Stimulated activated CD4-positive, alpha-beta T cell treated with anti-CD3 and anti-CD28 coated beads, Interleukin-4, amount 100 ng/mL, for 1 hour (primary cell): ENCODE measurements around the gene TFG.

Source experiments
- DNase-seq: peaks from one replicate; pipeline ENCODE4 v3.0.0-alpha.2; 2020

The TFG gene

DNA sequence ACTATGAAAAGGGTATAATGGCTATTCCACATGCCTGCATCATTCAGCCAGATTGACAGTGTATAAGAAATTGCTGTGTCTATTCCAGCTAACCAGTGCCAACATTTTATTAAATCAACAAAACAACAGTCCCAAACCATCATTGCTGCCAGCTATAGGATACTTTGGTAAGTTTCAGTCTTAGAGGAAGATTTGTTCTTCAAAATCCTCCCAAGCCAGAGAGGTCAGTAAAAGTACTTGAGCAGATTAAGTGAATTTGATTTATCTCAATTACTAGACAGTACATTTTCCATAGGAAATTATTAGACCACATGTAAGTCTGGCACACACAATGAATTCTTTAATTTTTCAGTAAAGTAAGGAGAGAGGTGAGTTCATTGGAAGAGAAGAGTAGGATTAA lies 50.7 kb downstream of the TFG start:
- no peak for DNase-seq

DNA sequence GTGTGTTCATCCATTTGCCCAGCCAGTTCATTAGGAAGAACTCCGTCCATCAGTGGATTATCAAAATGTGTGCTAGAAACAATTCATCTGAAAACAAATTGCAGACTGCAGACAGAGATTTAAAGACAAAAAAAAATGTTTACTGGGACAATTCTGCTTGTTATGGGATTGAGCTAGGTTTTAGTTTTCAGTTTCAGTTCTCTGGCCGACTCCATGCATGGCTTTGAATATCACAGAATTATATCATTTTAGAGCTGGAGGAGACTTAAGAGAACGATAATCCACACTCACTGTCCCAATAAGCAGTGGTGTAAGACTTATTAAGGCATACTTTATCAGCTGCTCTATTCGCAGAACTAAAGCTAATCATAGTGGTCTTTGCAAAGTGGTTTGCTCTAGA lies 51.1 kb downstream of the TFG start:
- DNase-seq, result no peak

DNA sequence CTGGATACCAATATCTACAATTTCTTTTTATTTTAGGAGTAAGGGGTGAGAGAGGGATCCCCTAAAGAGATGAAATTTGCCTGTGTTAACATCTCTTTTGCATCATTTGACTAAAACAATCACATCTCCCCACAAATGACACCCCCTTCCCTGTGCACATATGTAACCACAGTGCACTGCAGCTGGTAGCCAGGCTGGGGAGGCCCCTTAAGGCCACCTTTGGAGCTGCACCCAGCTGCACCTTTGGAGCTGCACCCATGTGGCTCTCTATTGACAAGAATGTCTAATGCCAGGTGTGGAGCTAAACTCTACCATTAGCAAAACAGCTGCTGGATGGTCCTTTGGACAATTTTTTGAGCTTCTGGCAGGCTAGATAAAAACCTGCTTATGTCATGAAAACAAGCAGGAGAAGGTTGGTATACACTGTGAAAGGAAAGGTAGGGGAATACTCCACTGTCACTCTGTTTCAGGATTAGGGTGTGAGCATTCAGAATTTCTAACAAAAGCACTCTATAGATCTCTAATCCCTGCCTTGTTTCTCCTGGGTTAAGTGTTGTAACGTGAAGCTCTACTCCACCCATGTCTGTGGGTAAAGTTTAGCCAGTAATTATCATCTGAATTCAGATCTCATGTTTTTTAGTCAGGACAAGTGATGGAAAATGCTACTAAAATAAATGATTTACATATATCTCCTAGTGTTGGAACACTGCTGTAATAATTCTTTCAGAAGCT lies 52.1 kb downstream of the TFG start:
- DNase-seq, result no peak

DNA sequence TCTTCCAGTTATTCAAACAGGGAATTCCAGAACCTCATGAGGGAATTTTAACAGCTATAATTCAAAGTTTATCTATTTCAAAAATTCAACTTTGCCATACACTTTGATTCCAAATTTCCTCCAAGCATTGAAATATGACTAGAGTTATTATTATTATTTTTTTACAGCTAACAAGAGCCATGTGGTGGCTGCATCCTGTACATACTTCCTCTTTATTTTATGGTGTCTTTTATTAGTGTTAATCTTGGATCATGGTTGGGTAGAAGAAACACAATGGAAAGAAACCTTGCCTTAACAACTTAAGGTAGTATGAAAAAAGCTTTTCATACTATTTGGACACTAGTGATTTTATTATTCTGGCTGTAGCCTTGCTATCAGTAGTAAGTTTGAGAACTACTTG lies 52.7 kb downstream of the TFG start:
- no peak for DNase-seq

DNA sequence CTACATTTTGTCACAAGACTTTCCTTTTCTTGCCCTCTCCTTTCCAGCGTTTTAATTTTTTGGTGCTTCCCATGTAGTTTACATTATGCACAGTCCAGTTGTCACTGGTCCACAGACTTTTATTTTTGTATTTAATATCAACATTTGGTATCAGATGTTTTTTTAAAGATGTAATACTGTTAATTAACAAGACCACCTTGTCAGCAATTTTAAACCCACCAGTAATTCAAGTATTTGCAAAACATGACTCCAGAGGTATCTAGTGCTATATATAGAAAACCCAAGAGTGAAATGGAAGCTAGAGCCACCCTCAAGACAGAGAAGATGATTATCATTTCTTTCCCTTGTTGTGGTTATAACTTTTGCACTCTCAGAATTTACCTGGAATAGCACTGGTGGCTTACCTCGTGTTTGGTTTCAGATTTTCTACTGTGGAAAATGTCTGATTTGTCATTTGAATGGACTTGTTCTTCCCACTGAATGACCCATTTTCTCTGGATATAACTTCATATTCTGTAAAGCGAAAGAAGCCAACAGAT lies 56.2 kb downstream of the TFG start:
- DNase-seq, result no peak

DNA sequence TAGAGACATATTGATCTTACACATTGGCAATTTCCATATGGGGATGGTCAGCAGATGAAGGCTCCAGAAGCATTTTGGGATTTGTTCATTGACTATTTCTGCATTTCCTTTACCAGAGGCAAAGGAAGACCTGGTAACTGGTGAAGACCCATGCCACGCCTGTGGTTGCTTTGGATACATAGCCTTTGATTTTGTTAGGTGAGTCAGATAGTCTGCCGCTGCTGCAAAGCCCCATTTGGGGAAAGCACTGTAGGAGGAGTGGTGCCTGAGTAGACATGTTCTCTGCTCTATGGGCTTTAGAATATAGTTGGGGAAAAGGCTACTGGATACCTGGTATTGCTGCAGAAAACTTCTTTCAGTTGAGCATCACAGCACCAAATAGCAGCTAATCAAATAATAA lies 56.8 kb downstream of the TFG start:
- no peak for DNase-seq

DNA sequence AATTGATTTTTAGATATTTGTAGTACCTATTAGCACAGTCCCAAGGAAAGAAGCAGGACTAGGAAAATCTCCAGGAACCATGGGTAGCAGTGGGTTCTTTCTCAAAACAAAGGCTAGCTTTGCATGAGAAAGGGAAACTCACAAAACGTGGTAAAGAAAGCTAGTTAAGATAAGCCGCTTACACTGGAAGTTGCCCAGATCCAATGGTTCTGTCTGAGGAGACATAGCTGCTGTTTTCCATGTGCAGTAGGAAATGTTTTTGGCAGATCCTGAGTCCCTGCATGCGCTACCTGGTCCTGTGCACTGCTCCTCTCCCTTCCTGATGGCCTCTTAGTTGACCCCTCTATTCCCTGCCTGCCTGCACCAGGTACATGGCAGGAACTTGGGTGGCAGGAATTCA lies 60.4 kb downstream of the TFG start:
- DNase-seq, result no peak

DNA sequence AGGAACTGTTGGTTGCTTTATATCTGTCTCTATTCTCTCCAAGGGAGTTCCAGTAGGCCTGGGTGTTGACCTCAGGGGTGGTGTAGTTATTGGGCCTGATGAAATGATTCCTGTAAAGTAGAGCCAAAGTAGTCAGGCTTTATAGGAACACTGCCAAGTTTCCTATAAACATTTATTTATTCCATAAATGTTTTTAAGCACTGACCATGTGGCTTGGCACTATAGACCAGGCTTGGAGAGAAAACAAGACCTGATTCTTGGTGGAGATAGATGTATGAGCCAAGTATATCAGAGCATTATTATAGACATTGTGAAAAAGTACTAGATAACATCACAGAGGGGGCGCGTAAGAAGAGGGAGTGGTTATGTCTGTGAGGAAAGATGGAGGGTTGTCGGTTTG lies 65.9 kb downstream of the TFG start:
- DNase-seq, result no peak

DNA sequence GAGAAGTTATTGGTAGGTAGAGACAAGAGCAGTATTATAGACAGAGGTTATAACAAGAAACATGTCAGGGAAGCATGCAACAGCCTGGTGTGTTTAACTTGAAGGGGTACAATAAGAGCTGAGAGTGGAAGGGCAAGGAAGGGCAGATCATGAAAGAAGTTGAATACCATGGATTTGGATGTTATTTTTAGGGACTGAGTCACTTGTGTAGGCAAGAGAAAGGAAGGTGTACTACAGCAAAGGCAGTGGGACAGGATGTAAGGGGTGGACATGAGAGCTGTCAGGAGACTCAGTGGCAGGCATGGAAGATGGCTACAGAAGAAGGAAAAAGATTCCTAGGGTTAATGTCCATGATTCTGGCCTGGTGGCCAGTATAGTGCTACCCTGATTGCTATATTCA lies 66.4 kb downstream of the TFG start:
- no peak for DNase-seq

DNA sequence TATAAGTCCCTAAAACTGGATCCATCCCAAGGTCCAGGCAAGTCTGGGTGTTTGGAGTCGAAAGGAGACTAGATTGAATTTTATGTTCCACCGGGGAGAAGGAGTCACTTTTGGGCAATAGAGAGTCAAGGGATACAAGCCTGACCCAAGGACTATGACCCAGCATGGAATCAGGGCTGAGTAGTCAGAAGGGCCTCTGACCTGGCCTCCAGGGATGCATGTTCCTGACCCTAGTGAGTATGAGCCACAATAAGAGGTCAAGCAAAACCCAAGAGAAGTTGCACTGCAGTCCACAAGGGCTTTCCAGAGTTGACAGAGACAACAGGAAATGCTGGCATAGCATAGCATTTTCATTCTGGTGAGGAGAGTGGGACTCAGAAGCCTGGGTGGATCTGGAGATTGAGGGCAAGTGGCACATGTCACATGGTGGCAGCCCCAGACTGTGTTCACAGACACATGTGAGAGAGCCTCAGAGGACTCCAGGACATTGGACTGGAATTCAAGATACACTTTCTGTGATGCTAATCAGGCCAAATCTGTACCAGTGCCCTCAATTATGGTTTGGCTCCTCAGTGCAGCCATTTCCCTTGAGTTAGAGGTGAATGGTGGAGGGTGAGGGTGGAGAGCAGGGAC lies 66.9 kb downstream of the TFG start:
- no peak for DNase-seq

DNA sequence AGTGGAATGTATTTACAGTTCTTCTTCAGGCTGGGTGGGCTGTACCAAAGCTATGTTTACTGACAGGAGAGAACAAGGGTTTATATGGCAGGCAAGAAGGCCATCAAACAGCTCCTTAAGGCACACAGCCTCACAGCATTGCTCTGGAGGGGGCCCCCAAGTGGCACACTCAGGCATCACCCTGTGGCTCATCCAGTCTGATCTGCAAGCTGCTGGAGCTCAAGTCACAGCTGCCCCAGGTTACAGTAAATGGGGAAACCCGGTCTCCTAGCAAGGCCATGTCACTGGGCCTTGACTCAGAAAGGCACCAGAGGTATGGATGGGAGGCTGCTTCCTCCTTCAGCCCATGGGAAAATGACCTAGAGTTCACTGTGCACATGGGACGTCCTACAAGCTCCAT lies 67.5 kb downstream of the TFG start:
- DNase-seq, result no peak

DNA sequence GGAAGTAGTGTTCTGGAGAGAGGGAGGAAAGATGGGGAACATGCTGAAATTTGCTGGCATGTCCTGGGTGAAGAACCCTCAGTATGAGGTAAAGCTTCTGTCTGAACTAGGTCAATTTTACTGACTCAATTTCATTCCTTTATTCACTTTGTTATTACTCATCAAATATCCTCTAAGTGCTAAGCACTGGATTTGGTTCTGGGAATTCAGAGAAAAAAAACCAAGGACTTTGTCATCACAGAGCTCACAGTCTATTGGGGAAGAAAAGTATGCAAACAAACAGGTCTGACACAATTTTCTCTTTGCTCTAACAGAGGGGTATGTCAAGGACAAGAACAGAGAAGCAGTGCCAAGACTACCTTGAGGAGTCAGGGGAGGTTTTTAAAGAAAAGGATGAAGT lies 68.0 kb downstream of the TFG start:
- DNase-seq, result no peak

DNA sequence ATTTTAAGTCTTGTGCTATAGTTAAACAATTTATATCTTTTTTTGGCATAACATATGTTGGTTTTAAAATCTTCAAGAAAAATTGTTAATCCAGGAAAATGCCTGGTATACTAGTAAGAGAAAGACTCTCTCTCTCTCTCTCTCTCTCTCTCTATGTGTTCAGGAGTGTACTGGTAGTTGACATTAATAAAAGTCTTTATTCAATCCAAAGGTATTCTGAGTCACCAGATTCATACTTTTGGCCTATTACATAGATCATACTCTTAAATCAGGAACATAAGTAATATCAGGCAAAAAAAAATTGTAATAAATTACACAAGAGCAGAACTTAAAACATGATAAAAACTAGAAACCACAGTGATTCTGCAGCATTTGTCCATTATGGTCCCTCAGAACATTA lies 70.2 kb downstream of the TFG start:
- DNase-seq, result no peak

DNA sequence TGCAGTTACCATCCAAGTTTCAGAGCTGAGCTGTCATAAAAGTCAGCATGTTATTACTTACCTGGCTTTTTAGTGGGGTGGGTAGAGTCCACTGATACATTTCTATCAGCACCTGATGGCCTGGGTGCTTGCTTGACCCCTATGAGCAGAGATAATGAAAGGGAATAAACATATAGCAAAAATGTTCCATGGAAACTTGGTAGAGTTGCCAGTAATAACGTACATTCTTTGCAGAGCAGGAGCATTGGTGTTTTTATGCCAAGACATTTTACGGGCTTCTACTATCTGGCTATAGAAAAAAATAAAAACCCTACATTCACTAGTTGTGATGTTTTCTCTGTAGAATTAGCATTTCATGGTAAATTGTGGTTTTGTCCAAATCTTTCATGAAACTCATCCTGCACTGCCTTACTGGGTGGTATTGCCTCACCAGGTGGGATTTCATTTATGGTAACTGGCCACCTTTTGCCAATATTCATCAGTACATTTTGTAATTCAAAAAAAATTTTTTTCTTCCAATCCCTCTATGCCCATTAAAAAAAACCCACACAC lies 70.9 kb downstream of the TFG start:
- no peak for DNase-seq

DNA sequence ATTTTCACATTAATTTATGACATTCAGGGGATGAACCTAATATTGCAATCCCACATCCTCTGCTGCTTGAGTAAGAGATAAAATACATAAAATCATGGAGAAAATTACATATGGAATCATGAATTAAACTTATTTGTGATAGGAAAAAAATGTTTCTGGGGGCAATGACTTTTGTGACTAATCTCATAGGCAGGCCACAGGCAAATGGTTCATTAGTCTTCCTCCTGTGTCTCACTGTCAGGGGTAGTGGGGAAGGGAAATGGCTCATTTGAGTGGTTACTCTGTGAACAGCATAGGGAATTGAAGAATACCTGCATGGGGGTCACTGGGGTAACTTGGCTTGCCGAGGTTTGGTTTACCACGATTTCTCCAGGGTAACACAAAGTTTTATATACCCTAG lies 72.0 kb downstream of the TFG start:
- DNase-seq, result no peak

DNA sequence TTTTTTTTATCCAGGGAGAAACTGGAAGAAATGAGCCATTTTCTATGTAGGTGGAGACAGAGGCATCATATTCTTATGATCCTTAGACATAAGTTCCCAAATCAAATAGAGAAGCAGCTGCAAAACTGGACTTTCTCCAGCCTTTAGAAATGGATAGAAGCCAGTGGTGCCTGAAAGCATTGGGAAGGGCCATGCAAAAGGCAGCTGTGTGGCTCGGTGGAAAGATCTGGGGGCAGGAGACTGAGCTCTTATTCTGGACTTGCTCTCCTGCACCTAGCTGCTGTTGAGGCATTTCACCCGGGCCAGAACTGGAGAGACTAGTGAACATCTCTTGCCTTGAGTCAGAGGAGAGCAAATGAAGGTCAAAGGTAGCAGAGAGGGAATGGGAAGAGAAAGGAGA lies 73.1 kb downstream of the TFG start:
- DNase-seq, result no peak

DNA sequence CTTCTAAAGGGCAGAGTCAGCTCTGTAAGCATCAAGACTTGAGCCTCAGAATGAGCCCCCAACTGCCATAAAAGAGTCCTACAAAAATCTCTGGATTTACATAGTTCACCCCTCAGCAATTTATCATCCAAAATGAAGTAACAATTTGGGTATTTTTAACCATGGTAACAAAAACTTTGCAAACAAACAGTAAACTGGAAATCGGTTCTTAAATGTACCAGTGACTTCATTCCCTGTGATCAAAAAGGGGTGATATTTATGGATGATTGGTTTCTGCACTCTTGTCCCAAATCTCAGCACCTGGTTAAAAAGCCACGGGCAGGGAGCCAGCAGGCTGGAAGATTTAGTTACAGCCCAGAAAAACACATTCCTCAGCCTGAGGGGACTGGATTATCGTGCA lies 73.6 kb downstream of the TFG start:
- DNase-seq, result no peak

DNA sequence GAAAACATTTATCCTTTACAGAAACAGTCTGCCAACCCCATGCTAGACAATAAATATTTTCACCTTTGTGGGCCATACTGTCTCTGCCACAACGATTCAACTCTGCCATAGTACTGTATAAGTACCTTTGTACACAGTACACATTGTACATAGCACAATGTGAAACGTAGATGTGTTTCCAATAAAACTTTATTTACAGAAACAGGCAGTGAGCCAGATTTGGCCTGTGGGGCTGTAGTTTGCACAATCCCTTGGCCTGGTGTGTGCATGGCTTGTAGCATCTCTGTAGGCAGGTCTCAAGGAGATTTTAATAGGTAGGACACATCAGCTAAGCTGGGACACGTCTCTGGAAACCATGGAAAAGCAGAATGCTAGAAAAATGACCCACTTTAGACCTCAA lies 74.3 kb downstream of the TFG start:
- DNase-seq, result no peak

DNA sequence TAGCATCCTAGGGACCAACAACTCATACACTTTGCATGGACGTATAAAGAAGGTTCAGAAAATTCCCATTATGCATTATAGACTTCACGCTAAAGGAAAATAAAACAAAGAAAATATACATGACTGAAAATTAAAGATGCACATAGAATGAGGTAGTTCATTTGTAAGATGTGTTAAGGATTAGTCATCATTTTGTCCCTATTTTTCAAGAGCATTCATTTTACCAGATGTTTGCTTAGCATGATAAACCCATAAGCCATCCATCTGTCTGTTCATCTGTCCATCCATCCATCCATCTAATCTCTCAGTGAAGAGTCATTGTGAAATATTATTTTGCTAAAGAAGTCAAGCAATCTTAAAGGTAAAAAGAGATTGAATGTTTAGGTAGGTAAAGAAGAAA lies 80.3 kb downstream of the TFG start:
- DNase-seq, result no peak

DNA sequence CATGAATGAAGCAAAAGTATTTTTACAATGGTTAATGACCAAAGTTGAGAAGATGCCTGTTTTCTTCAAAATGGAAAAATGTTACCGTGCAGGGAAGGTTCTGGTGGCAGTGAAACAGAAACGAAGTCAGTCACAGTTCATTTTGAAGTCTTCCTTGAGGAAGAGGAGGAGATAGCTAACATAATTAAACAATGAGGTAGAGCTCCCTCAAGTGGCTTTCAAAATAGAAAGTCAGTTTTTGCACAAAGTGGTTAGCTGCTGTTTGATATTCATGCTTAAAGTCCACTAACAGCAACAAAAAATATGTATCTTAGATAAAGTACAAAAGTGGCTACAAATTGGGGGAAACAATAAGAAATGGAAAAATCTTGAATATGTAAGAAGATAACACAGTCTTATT lies 87.3 kb downstream of the TFG start:
- DNase-seq, result no peak

DNA sequence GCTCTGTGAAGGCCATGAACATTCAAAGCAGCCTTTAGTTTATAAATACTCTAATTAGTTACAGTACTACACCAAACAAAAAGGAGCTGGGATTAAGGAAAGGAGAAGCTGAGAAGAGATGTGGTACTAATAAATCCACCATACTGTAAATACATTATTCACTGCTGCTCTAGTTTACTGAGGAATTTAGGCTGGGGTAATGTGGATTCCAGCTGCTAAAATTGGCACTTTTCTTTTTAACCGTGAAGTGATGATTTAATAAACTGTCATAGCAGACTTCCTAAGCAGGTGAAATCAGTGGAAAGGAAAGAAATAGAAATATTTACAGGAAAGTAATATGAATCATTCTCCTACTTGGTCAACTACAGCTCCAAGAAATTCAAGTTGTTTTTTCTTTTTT lies 88.7 kb downstream of the TFG start:
- DNase-seq, result no peak
